K562 (cell line): ENCODE measurements around the gene HCFC1R1. TPM values are rescaled to one million over a fixed set of nuclear protein-coding genes. Genes with fewer than 3 reads are reported as not detected.

ENCODE experiments used
- ATAC-seq: fragments of 200-7000 bp; cut with Tn5 transposase; 3 replicates; pipeline ENCODE4 v1.9.1; 2020; ENCODE audit warnings: moderate library complexity
- BruUV-seq: library from RNA; stranded (reverse); fragments of 400-500 nt; replicated peaks from 2 replicates; lab custom pipeline; 2021; lab: Mats Ljungman, UMichigan
- CTCF ChIA-PET: fragments of 300-600 bp; formaldehyde crosslinking; extraction: SDS; loops from one replicate; lab custom pipeline; 2021; ENCODE audit warnings: low intra/inter-chr PET ratio; lab: Yijun Ruan, JAX
- POLR2A ChIA-PET: fragments of 300-600, 350-650 bp; sonication (Branson Sonifier 250); formaldehyde crosslinking; extraction: SDS; loops from one replicate; lab custom pipeline; 2021; ENCODE audit warnings: antibody characterized with exemption, inconsistent platforms; lab: Yijun Ruan, JAX
- DNase-seq, 4 experiments: peaks; one replicate each; pipeline versions ENCODE4 v3.0.0 to v3.0.0-alpha.2; 2011 to 2018; ENCODE audit warnings: low spot score in 3 of 4, mixed read lengths in 3 of 4; ENCODE audit errors: extremely low read depth in 1 of 4
- FAIRE-seq: peaks from 2 replicates; lab custom pipeline; 2011; peaks lifted over from hg19 to GRCh38; lab: Jason Lieb, UNC
- H2AFZ ChIP-seq: 2 replicates; pipeline ENCODE4 v1.6.0; 2011; ENCODE audit warnings: low read depth, low read length, control low read depth, inconsistent platforms
- H3K27ac ChIP-seq: fragments of 200-600 bp; 3 replicates; pipeline ENCODE4 v1.8.0; 2011; ENCODE audit warnings: low read depth, mild to moderate bottlenecking, control low read depth, inconsistent platforms, low read length, moderate library complexity, mixed read lengths; ENCODE audit errors: extremely low read depth
- H3K27me3 ChIP-seq, 2 experiments: fragments of 300-600 bp in 1 of 2; 2 replicates in 1 of 2; 3 replicates in 1 of 2; pipeline versions ENCODE4 v1.6.0 to v1.8.0; 2011; ENCODE audit warnings: inconsistent platforms in 2 of 2, low read length in 2 of 2, mild to moderate bottlenecking in 1 of 2, mixed read lengths in 1 of 2, moderate library complexity in 1 of 2; ENCODE audit not compliant: control insufficient read depth in 2 of 2, insufficient read depth in 2 of 2
- H3K36me3 ChIP-seq: fragments of 300-600 bp; 3 replicates; pipeline ENCODE4 v1.8.0; 2011; ENCODE audit warnings: mild to moderate bottlenecking, low read length, inconsistent platforms; ENCODE audit not compliant: control insufficient read depth, insufficient read depth
- H3K4me1 ChIP-seq, 2 experiments: fragments of 200-600 bp in 1 of 2; replicated peaks in 1 of 2; 2 replicates in 1 of 2; 3 replicates in 1 of 2; pipeline versions ENCODE4 v1.5.1 to v1.8.0; 2011; ENCODE audit warnings: inconsistent platforms in 2 of 2, low read length in 2 of 2, mild to moderate bottlenecking in 1 of 2, mixed read lengths in 1 of 2, moderate library complexity in 1 of 2; ENCODE audit not compliant: control insufficient read depth in 2 of 2, insufficient read depth in 2 of 2
- H3K4me2 ChIP-seq: 2 replicates; pipeline ENCODE4 v1.6.1; 2011; ENCODE audit warnings: low read length, control low read depth, inconsistent platforms, mixed read lengths; ENCODE audit not compliant: insufficient read depth
- H3K4me3 ChIP-seq: fragments of 200-600 bp; sonication (generic), shearing (Covaris generic); 2 replicates; pipeline ENCODE4 v1.5.1; 2016; ENCODE audit warnings: control low read depth, inconsistent platforms
- H3K79me2 ChIP-seq: fragments of 200-600 bp; 3 replicates; pipeline ENCODE4 v1.8.0; 2011; ENCODE audit warnings: low read length, inconsistent platforms; ENCODE audit not compliant: control insufficient read depth, insufficient read depth
- H3K9ac ChIP-seq, 2 experiments: 2 replicates each; pipeline versions ENCODE4 v1.6.0 to v1.6.1; 2011; ENCODE audit warnings: low read depth in 2 of 2, low read length in 2 of 2, control low read depth in 1 of 2, inconsistent platforms in 1 of 2, mild to moderate bottlenecking in 1 of 2, mixed read lengths in 1 of 2; ENCODE audit not compliant: insufficient read depth in 1 of 2
- H3K9me1 ChIP-seq: one replicate; pipeline ENCODE4 v1.6.0; 2011; ENCODE audit warnings: inconsistent platforms, mild to moderate bottlenecking, low read length, moderate library complexity; ENCODE audit not compliant: control insufficient read depth, insufficient read depth
- H3K9me3 ChIP-seq: replicated peaks from 2 replicates; pipeline ENCODE4 v1.5.1; 2011; ENCODE audit warnings: low read depth, low read length, inconsistent platforms; ENCODE audit not compliant: control insufficient read depth, insufficient read depth
- H4K20me1 ChIP-seq: replicated peaks from 2 replicates; pipeline ENCODE4 v1.6.1; 2011; ENCODE audit warnings: low read length, inconsistent platforms, mixed read lengths; ENCODE audit not compliant: control insufficient read depth, insufficient read depth
- CREB3L1 ChIP-seq: fragments of 450-650 bp; IDR thresholded peaks from 2 replicates; pipeline ENCODE4 v1.6.1; 2014; ENCODE audit warnings: low read depth, mild to moderate bottlenecking, moderate library complexity, borderline replicate concordance
- MITF ChIP-seq: IDR thresholded peaks from 2 replicates; pipeline ENCODE4 v1.6.1; 2014; ENCODE audit warnings: antibody characterized with exemption
- ZNF707 ChIP-seq: fragments of 250-450 bp; sonication (Bioruptor Pico); conservative IDR thresholded peaks from 2 replicates; pipeline ENCODE4 v1.8.0; 2022; ENCODE audit warnings: inconsistent platforms, mild to moderate bottlenecking, moderate library complexity
- WGBS: fragments of 100-300 bp; shearing (Covaris generic); methylation state at CpG from one replicate; pipeline ENCODE4 v1.1.6; 2016; ENCODE audit warnings: low coverage, mixed read lengths; ENCODE audit not compliant: insufficient coverage; ENCODE audit errors: missing lambda C conversion rate; 5-methylcytosine and 5-hydroxymethylcytosine counted together
- in situ Hi-C: fragments of 300-500 bp; cut with MboI; formaldehyde crosslinking; loops from 4 replicates; pipeline ENCODE4 v1.15.0; 2018; ENCODE audit warnings: inconsistent platforms, mixed read lengths
- intact Hi-C: fragments of 100-400 bp; cut with micrococcal nuclease; formaldehyde crosslinking; loops from 2 replicates; pipeline ENCODE4 v1.14.2; 2022
- polyA plus RNA-seq, 8 experiments: library from polyadenylated mRNA; depleted of rRNA in 4 of 8; stranded (reverse) in 5 of 8; unstranded in 3 of 8; fragments of >200 nt; fragmentation: Nextera tagmentation in 2 of 8; fragmentation: Illumina TruSeq in 1 of 8; extraction: Ambion mirVana in 2 of 8; extraction: Trizol in 1 of 8; gene quantifications; 2 replicates each; pipeline versions ENCODE4 v1.2.1 to v1.2.3, GENCODE V29; 2011 to 2014; ENCODE audit warnings: inconsistent platforms in 1 of 8, missing spikeins in 1 of 8
- total RNA-seq, 7 experiments: library from RNA; depleted of rRNA in 6 of 7; stranded (reverse); fragments of >200 nt in 6 of 7; fragmentation: Illumina TruSeq in 2 of 7; extraction: Trizol in 2 of 7; gene quantifications; 2 replicates each; pipeline versions ENCODE4 v1.2.1 to v1.2.3, GENCODE V29; 2011 to 2021; ENCODE audit warnings: low replicate concordance in 1 of 7

Gene HCFC1R1
- total and polyA plus RNA-seq, 9 of the 15 experiments (the other 6 are each of a cell fraction or from before 2014, with no cell fraction given): 2.2 to 29.0 (median 11.2) TPM

- BruUV-seq: no TSS peak
- ATAC-seq (no peak), DNase-seq (no peak), FAIRE-seq (no peak)
- H3K9me3 ChIP-seq: no peaks in the 10 kb centered on the region
- H4K20me1 ChIP-seq: no peaks in the 10 kb centered on the region; the same call in 1 of the 2 replicates
- TF ChIP-seq ZNF707 (CRISPR knock-in tag) (no peak), CREB3L1 (no peak), MITF (no peak)
- H3K9me1 ChIP-seq: no peaks in the 10 kb centered on the region
- CTCF ChIA-PET: no interaction called here
- no peak overlapping the region for H3K4me2 ChIP-seq
- H2AFZ ChIP-seq: no peak overlapping the region
- peaks cover 5 to 39% of the 10 kb centered on the region in 2 experiments; a peak in 4 of 5 replicates for H3K27me3 ChIP-seq
- no peak overlapping the region for H3K4me3 ChIP-seq
- POLR2A ChIA-PET: interaction anchor here (0.5 to 1.2 kb wide), 5 partner anchors 12 to 1894 kb away, joined by 3 to 5 read pairs (median 3); no protein-coding TSS in a partner anchor
- H3K27ac ChIP-seq: no peak overlapping the region
- intact Hi-C loops (loop anchor here (10.0 kb wide), 1 partner anchor 124 kb away; no protein-coding TSS in a partner anchor), in situ Hi-C loops (no loop called here)
- no peaks in the 10 kb centered on the region for H3K79me2 ChIP-seq
- no peak overlapping the region for H3K9ac ChIP-seq
- 20% methylated on average over 4 of the region's 4 CpGs for WGBS
- peaks cover 3 to 25% of the 10 kb centered on the region in 2 experiments; a peak in 3 of 5 replicates for H3K4me1 ChIP-seq
- H3K36me3 ChIP-seq: no peaks in the 10 kb centered on the region
These were observed 27.3 kb upstream of the HCFC1R1 start for GRCh38 chr16:3051009-3051408.
